Mucosa of rectum (tissue), 2 donors: ENCODE results near the gene GLCCI1.
A peak's percentile ranks its signal among the peaks of the same experiment; 100 is the strongest.

ENCODE experiments used
- H3K27ac ChIP-seq, 2 donors: one replicate each; pipeline ENCODE4 v1.7.0; 2013; ENCODE audit warnings: inconsistent platforms in 2 of 2, low read depth in 2 of 2, low read length in 2 of 2
- H3K27me3 ChIP-seq, 2 donors: one replicate each; pipeline ENCODE4 v1.7.0; 2013; ENCODE audit warnings: low read length in 2 of 2; ENCODE audit not compliant: control insufficient read depth in 2 of 2, insufficient read depth in 2 of 2
- H3K36me3 ChIP-seq, 2 donors: one replicate each; pipeline ENCODE4 v1.7.0; 2013; ENCODE audit warnings: low read length in 2 of 2; ENCODE audit not compliant: control insufficient read depth in 2 of 2, insufficient read depth in 2 of 2
- H3K4me1 ChIP-seq, 2 donors: one replicate each; pipeline ENCODE4 v1.7.0; 2013; ENCODE audit warnings: low read length in 2 of 2, mild to moderate bottlenecking in 1 of 2; ENCODE audit not compliant: control insufficient read depth in 2 of 2, insufficient read depth in 2 of 2
- H3K4me3 ChIP-seq, 2 donors: one replicate each; pipeline ENCODE4 v1.7.0; 2013; ENCODE audit warnings: low read length in 2 of 2
- H3K9ac ChIP-seq, 2 donors: one replicate each; pipeline ENCODE4 v1.7.0; 2013; ENCODE audit warnings: low read length in 2 of 2, low read depth in 1 of 2, mild to moderate bottlenecking in 1 of 2
- H3K9me3 ChIP-seq, 2 donors: one replicate each; pipeline ENCODE4 v1.7.0; 2013; ENCODE audit warnings: low read length in 2 of 2; ENCODE audit not compliant: control insufficient read depth in 2 of 2
- donor health status: healthy.
- donor health status: Normal muscosa, but diverticular disease.

The GLCCI1 gene

DNA sequence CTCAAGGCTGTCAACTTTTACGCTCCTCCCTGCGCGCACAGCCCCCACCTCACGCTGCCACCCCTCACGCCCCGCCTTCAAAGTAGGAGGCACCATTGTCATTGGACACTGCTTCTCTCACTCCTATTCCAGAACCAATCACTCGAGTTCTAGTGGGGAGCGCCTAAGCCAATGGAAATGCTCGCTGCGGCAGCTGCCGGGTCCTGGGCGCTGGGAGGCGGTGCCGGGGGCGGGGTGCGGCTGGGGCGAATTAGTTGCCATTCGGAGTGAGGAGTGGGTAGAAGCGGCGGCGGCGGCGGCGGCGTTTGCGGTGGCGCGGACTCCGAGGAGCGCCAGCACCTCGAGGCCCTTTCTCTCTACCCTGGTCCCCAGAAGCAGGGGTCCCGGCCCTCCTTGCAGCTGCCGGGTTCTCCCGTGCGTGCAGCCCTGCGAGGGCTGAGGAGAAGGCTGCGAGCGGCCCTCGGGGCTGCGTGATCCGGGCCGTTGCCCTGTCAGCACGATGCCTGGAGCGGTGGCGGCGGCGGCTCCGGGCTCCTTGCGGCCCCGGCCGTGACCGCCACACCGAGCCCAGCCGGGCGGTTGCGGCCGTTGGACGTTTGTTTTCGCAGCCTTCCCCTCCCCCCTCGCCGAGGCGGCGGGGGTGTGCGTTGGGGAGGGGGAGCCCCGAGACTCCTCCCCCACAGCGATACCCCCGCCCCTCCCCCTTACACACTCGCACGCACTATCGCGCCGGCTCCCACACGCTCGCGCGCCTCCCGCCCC is at the start of gene GLCCI1:
Gene GLCCI1, plus strand, starts transcription at position 253 of the 762 bp plus-strand sequence. CDS start 555 bp downstream, outside the sequence.
- Histone ChIP-seq H3K36me3 (no peaks in the 10 kb centered on the region), H3K4me1 (peaks cover 0 to 8% of the 10 kb centered on the region in 2 donors), H3K9me3 (no peaks in the 10 kb centered on the region), H3K9ac (peak within 1 kb of the TSS; percentile 83 to 91), H3K27me3 (no peaks in the 10 kb centered on the region), H3K27ac (peak within 1 kb of the TSS; percentile 93 to 96), H3K4me3 (peak within 1 kb of the TSS; percentile 90 to 93)

DNA sequence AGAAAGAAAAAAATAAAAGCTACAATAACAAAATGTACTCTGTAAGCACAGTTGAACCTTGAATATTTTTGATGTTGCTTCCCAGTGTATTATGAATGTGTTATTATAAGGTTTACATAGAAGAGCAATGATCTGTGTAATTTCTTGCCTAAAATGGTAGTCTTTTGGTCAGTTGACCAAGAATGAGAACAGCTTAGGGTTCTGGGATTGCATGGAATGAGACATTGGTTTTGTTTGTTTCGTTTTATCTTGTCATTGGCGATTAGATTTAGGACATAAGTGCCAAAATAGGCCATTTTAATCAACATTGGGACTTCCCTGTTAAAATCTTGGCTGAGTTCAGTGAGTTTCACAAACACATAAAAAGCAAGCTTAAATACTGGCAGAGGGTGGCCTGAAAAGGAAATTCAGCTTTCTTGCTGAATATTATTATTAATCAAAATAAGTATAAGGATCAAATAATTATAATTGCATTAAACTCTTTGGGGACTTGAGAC is 49.1 kb upstream of the GLCCI1 start:
- no peaks in the 10 kb centered on the region for H3K36me3 ChIP-seq
- no peaks in the 10 kb centered on the region for H3K27me3 ChIP-seq
- H3K27ac ChIP-seq = peak overlapping the region in 1 of 2 donors; percentile 74
- H3K4me1 ChIP-seq = peaks cover 8 to 18% of the 10 kb centered on the region in 2 donors
- H3K9me3 ChIP-seq = no peaks in the 10 kb centered on the region
- H3K9ac ChIP-seq = no peak overlapping the region
- H3K4me3 ChIP-seq = no peak overlapping the region

DNA sequence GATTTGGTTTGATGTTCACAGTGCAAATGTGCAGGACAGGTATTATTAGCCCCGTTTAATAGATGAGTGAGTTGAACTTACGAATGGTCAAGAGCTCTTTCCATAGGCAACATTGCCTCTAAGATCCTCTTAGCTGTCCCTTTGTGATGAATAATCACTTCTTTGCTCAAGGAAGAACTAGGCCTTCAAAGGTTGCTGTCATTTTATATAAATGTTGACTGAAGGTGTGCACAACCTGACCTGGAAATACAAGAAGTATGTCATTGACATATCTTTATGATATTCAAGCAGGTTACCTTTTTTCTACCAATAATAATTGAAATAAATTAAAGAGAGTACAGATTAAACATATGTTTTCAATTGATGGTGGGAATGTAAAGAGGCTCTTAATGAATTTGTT is 48.5 kb upstream of the GLCCI1 start:
- Histone ChIP-seq H3K27me3 (no peaks in the 10 kb centered on the region), H3K4me1 (peaks cover 8 to 18% of the 10 kb centered on the region in 2 donors), H3K27ac (peak overlapping the region; percentile 63 to 74), H3K36me3 (no peaks in the 10 kb centered on the region), H3K9ac (no peak overlapping the region), H3K9me3 (no peaks in the 10 kb centered on the region), H3K4me3 (peak overlapping the region; percentile 53 to 70)

DNA sequence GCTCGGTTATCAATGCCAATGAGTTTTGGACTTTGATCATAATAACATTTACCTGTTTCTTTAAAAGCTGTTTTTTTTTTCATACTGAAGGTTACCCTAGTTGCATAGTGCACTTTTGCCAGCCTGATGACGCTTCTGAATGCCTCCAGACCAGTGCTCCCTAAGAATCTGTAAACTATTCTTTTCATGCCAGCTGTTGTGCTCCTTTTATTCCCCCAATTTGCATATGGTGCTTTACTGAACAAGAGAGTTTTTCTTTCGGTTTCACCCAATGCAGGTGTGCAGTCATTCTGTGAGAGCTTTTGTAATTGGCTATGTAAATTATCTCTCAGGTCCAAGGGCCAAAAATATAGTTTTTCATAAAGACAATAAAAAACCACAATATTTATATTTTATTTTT is 48.1 kb upstream of the GLCCI1 start:
- peaks cover 8 to 18% of the 10 kb centered on the region in 2 donors for H3K4me1 ChIP-seq
- H3K9me3 ChIP-seq = no peaks in the 10 kb centered on the region
- H3K27me3 ChIP-seq = no peaks in the 10 kb centered on the region
- no peaks in the 10 kb centered on the region for H3K36me3 ChIP-seq
- H3K9ac ChIP-seq = no peak overlapping the region
- H3K4me3 ChIP-seq = peak overlapping the region; percentile 53 to 70
- H3K27ac ChIP-seq = peak overlapping the region; percentile 63 to 74

DNA sequence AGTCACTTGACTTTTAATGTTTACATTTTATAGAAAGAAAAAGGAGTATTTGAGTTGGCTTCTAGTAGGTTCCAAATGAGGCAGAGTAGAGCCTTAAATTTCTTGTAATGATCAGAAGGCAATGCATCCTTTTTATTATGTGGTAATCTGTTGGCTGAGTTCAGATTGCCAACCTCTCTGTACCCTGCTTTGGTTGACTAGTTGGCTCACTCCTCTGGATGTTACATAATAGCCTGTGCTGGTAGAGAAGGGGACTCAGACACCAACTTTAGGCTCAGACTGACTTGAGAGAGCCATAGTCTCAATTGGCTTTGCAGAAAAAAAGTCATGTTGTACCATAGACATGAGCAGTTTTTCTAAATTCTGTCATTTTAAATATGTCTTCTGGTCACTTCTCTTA is 46.8 kb upstream of the GLCCI1 start:
- no peaks in the 10 kb centered on the region for H3K9me3 ChIP-seq
- H3K27me3 ChIP-seq = no peaks in the 10 kb centered on the region
- H3K27ac ChIP-seq = peak overlapping the region in 1 of 2 donors; percentile 15
- H3K36me3 ChIP-seq = no peaks in the 10 kb centered on the region
- H3K4me1 ChIP-seq = peaks cover 8 to 18% of the 10 kb centered on the region in 2 donors
- H3K4me3 ChIP-seq = no peak overlapping the region
- H3K9ac ChIP-seq = no peak overlapping the region

DNA sequence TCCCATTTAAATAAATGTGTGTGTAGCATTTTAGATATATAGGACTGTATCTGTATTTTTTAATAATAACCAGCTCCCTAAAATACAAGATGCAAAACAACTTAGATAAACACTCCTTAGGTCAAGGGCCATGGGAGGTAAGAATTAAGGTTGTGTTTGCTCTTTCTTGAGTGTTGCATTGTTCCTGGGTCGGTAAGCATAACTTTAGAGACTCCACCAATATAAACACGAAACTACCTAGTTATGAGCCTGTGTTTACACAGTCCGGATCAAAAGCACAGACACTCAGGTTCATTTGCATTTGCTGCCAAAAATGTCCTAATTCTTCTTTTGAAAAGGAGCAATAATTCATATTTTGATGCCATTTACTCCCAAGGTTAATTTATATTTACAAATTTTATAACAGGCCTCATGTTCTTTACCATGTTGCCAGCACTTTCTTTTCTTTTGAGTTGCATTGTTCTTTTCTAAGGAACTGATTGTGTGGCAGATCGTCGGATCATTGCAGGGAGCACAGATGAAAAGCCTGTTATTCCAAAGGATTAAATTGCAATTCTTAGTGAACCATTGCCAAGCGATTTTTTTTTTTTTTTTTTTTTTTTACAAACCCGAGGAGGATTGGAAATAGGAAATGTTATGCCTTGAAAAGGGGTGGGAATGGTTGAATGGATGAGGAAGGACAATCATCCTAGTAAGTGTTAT is 45.8 kb upstream of the GLCCI1 start:
- H3K4me1 ChIP-seq = peaks cover 8 to 18% of the 10 kb centered on the region in 2 donors
- H3K4me3 ChIP-seq = peak overlapping the region in 1 of 2 donors; percentile 49
- no peaks in the 10 kb centered on the region for H3K36me3 ChIP-seq
- no peaks in the 10 kb centered on the region for H3K27me3 ChIP-seq
- no peak overlapping the region for H3K9ac ChIP-seq
- no peak overlapping the region for H3K27ac ChIP-seq
- no peaks in the 10 kb centered on the region for H3K9me3 ChIP-seq

DNA sequence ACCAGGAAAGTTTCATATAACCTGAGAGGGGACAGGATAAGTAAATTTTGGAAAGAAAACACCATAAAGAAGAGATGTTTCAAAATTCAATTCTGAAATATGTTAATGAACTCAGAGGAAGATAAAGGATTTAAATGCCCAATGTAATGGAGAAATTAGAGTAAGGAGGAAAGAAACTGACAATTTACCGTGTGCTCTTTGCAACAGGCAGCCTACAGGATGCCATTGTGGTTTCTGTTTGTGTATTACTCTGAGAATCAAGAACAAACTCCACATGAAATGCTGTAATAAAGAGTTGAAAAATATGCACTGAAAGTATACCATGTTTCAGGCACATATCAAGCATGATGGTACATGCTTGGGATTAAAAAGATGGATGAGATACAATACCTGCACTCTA is 44.8 kb upstream of the GLCCI1 start:
- H3K9me3 ChIP-seq = no peaks in the 10 kb centered on the region
- peaks cover 8 to 18% of the 10 kb centered on the region in 2 donors for H3K4me1 ChIP-seq

DNA sequence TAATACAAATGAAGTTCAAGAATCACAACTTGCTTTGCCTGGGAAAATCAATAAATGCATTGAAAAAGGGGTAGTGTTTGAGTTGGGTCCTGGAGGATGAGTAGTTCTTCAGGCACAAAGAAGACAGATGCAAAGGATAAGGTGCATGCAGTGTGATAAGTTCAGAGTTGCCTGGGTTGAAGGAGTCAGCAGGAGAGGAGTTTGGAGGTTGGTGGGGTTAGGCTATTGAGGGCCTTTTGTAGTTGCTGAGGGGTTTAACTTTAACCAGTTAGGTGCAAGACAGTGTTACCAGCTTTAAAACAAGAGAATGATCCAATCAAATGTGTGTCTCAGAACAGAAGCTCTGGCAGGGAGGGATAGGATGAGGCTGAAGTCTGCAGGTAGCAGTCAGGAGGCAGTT is 44.3 kb upstream of the GLCCI1 start:
- Histone ChIP-seq H3K36me3 (no peaks in the 10 kb centered on the region), H3K27me3 (no peaks in the 10 kb centered on the region), H3K9me3 (no peaks in the 10 kb centered on the region), H3K27ac (no peak overlapping the region), H3K9ac (no peak overlapping the region), H3K4me3 (no peak overlapping the region), H3K4me1 (peaks cover 8 to 18% of the 10 kb centered on the region in 2 donors)

More for the DNA sequence above, 44.8 kb upstream of the GLCCI1 start:
- H3K27ac ChIP-seq = no peak overlapping the region
- H3K9ac ChIP-seq = no peak overlapping the region
- no peaks in the 10 kb centered on the region for H3K27me3 ChIP-seq
- H3K36me3 ChIP-seq = no peaks in the 10 kb centered on the region
- no peak overlapping the region for H3K4me3 ChIP-seq

DNA sequence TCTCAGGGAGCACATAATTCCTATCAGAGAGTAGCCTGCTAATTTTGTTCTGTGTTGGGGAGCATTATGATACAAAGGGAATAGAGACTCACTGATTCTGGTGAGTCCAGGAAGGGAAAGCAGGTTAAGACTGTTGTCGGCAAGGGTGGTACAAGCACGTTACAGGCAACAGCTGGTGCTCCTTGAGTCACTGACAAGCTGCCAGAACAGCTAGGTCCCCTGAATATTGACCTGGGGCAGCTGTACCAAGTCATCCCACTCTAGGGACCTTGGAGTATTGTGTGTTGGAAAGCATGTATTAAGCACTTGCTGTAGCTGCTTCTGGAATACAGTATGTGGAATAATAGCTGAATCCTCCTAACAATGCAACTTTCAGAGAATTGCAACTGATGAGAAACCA is 37.0 kb upstream of the GLCCI1 start:
- H3K27me3 ChIP-seq = no peaks in the 10 kb centered on the region
- no peak overlapping the region for H3K9ac ChIP-seq
- no peaks in the 10 kb centered on the region for H3K9me3 ChIP-seq
- no peaks in the 10 kb centered on the region for H3K4me1 ChIP-seq
- H3K4me3 ChIP-seq = no peak overlapping the region
- no peak overlapping the region for H3K27ac ChIP-seq
- no peaks in the 10 kb centered on the region for H3K36me3 ChIP-seq

DNA sequence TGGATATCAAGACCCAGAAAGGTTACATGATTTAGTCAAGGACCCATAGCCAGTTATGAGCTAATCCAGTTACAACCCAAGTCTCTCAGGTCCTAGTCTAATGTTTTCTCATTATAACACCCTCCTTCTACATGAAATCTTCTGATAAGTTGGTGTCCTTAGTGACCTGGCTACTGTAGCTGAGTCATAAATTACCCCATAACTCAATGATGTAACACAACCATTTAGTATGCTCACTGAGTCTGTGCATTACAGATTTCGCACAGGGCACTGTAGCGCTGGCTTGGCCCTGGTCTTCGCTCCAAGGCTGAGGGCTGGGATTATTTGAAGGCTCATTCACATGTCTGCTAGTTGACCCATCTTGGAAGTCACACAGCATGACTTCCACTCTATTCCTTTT is 36.0 kb upstream of the GLCCI1 start:
- no peak overlapping the region for H3K27ac ChIP-seq
- H3K9me3 ChIP-seq = no peaks in the 10 kb centered on the region
- H3K27me3 ChIP-seq = no peaks in the 10 kb centered on the region
- H3K36me3 ChIP-seq = no peaks in the 10 kb centered on the region
- H3K9ac ChIP-seq = no peak overlapping the region
- H3K4me1 ChIP-seq = no peaks in the 10 kb centered on the region
- no peak overlapping the region for H3K4me3 ChIP-seq
